GM12878 (cell line): ENCODE measurements around the gene PCCB. TPM values are rescaled to one million over a fixed set of nuclear protein-coding genes. Genes with fewer than 3 reads are reported as not detected.

ENCODE experiments used
- ATAC-seq: fragments of 200-7000 bp; cut with Tn5 transposase; 3 replicates; pipeline ENCODE4 v1.9.1; 2020; ENCODE audit warnings: mild to moderate bottlenecking, moderate library complexity
- BruUV-seq: library from RNA; stranded (reverse); fragments of 400-500 nt; replicated peaks from 2 replicates; lab custom pipeline; 2021; lab: Mats Ljungman, UMichigan
- CTCF ChIA-PET: fragments of 300-600 bp; sonication (Branson Sonifier 250); formaldehyde crosslinking; extraction: SDS; loops from one replicate; lab custom pipeline; 2021; ENCODE audit warnings: inconsistent platforms; lab: Yijun Ruan, JAX
- POLR2A ChIA-PET: fragments of 350-600 bp; formaldehyde crosslinking; extraction: SDS; loops from one replicate; lab custom pipeline; 2021; ENCODE audit warnings: inconsistent platforms; lab: Charles Lee
- RAD21 ChIA-PET: fragments of 300-600 bp; sonication (Branson Sonifier 250); formaldehyde crosslinking; loops from one replicate; lab custom pipeline; 2023; ENCODE audit warnings: antibody characterized with exemption; ENCODE audit not compliant: unreplicated experiment; lab: Charles Lee
- SMC1A ChIA-PET: fragments of 300-600 bp; sonication (Branson Sonifier 250); formaldehyde crosslinking; loops from one replicate; lab custom pipeline; 2023; ENCODE audit not compliant: unreplicated experiment, uncharacterized antibody; lab: Charles Lee
- DNase-seq: peaks from one replicate; pipeline ENCODE4 v3.0.0-alpha.2; 2011; ENCODE audit warnings: low read depth, low spot score
- FAIRE-seq: peaks from 3 replicates; lab custom pipeline; 2011; peaks lifted over from hg19 to GRCh38; lab: Jason Lieb, UNC
- H2AFZ ChIP-seq: 2 replicates; pipeline ENCODE4 v1.6.0; 2011; ENCODE audit warnings: low read depth, low read length, control low read depth; ENCODE audit not compliant: control insufficient read depth
- H3K27ac ChIP-seq: 2 replicates; pipeline ENCODE4 v1.5.1; 2011; ENCODE audit warnings: control low read depth; ENCODE audit not compliant: control insufficient read depth, insufficient read depth
- H3K27me3 ChIP-seq, 2 experiments: replicated peaks in 1 of 2; 2 replicates each; pipeline versions ENCODE4 v1.6.0 to v1.6.1; 2011; ENCODE audit warnings: low read length in 1 of 2; ENCODE audit not compliant: control insufficient read depth in 2 of 2, insufficient read depth in 2 of 2
- H3K36me3 ChIP-seq, 2 experiments: 2 replicates each; pipeline ENCODE4 v1.5.1; 2011; ENCODE audit warnings: low read length in 1 of 2; ENCODE audit not compliant: control insufficient read depth in 2 of 2, insufficient read depth in 2 of 2
- H3K4me1 ChIP-seq: 2 replicates; pipeline ENCODE4 v1.6.1; 2011; ENCODE audit warnings: mild to moderate bottlenecking, low read length, moderate library complexity, mixed read lengths; ENCODE audit not compliant: control insufficient read depth, insufficient read depth
- H3K4me2 ChIP-seq: 2 replicates; pipeline ENCODE4 v1.6.0; 2011; ENCODE audit warnings: control low read depth; ENCODE audit not compliant: control insufficient read depth, insufficient read depth
- H3K4me3 ChIP-seq: fragments of 200-600 bp; sonication (generic); 2 replicates; pipeline ENCODE4 v1.5.1; 2016
- H3K79me2 ChIP-seq: 2 replicates; pipeline ENCODE4 v1.6.0; 2011; ENCODE audit warnings: low read length; ENCODE audit not compliant: control insufficient read depth, insufficient read depth
- H3K9ac ChIP-seq: 2 replicates; pipeline ENCODE4 v1.8.0; 2011; ENCODE audit warnings: low read length, control low read depth, mixed read lengths; ENCODE audit not compliant: control insufficient read depth, insufficient read depth
- H3K9me3 ChIP-seq: replicated peaks from 3 replicates; pipeline ENCODE4 v1.5.1; 2011; ENCODE audit warnings: mild to moderate bottlenecking, low read length; ENCODE audit not compliant: control insufficient read depth, insufficient read depth
- H4K20me1 ChIP-seq: 2 replicates; pipeline ENCODE4 v1.6.0; 2011; ENCODE audit not compliant: control insufficient read depth, insufficient read depth
- CBX5 ChIP-seq: sonication (generic); IDR thresholded peaks from 2 replicates; pipeline ENCODE4 v1.6.1; 2016; ENCODE audit warnings: low read depth, moderate library complexity, mild to moderate bottlenecking, inconsistent platforms
- ETV6 ChIP-seq, 2 experiments: fragments of 450-650 bp in 1 of 2; IDR thresholded peaks in 1 of 2; conservative IDR thresholded peaks in 1 of 2; 2 replicates each; pipeline ENCODE4 v1.6.1; 2014; ENCODE audit warnings: antibody characterized with exemption in 1 of 2, borderline replicate concordance in 1 of 2, low read depth in 1 of 2, mild to moderate bottlenecking in 1 of 2, moderate library complexity in 1 of 2
- IKZF1 ChIP-seq: fragments of 450-650 bp; conservative IDR thresholded peaks from 2 replicates; pipeline ENCODE4 v1.6.1; 2017; ENCODE audit warnings: antibody characterized with exemption, mild to moderate bottlenecking
- JUNB ChIP-seq: IDR thresholded peaks from 2 replicates; pipeline ENCODE4 v1.6.1; 2016; ENCODE audit warnings: antibody characterized with exemption, mild to moderate bottlenecking
- POLR2AphosphoS2 ChIP-seq: IDR thresholded peaks from 2 replicates; pipeline ENCODE4 v1.6.1; 2011; ENCODE audit warnings: low read depth, mild to moderate bottlenecking, low read length, improper control_type of control experiment, moderate library complexity
- TCF7 ChIP-seq: IDR thresholded peaks from 2 replicates; pipeline ENCODE4 v1.6.1; 2014; ENCODE audit warnings: antibody characterized with exemption, borderline replicate concordance
- WGBS: methylation state at CpG from one replicate; pipeline ENCODE4 v1.1.6; 2016; ENCODE audit warnings: low lambda C conversion rate; ENCODE audit not compliant: insufficient replicate concordance, insufficient coverage; ENCODE audit errors: missing lambda C conversion rate; 5-methylcytosine and 5-hydroxymethylcytosine counted together
- in situ Hi-C: fragments of 300-500 bp; cut with MboI; formaldehyde crosslinking; loops from 9 replicates; pipeline ENCODE4 v1.14.3; 2018; ENCODE audit warnings: mixed read lengths
- intact Hi-C: fragments of 100-400 bp; cut with micrococcal nuclease; formaldehyde crosslinking; loops from one replicate; pipeline ENCODE4 v1.14.2; 2022; ENCODE audit not compliant: unreplicated experiment
- polyA plus RNA-seq, 11 experiments: library from polyadenylated mRNA; depleted of rRNA in 4 of 11; unstranded in 6 of 11; stranded (reverse) in 5 of 11; fragments of >200 nt; fragmentation: Nextera tagmentation in 4 of 11; fragmentation: Illumina TruSeq in 1 of 11; extraction: Ambion mirVana in 4 of 11; extraction: Trizol in 1 of 11; gene quantifications; 1 replicate in 1 of 11; 2 replicates in 10 of 11; pipeline versions ENCODE4 v1.2.1 to v1.2.3, GENCODE V29; 2011 to 2016; ENCODE audit warnings: inconsistent platforms in 2 of 11, missing spikeins in 2 of 11, low read depth in 1 of 11
- total RNA-seq, 4 experiments: library from RNA; depleted of rRNA in 3 of 4; stranded (reverse); fragments of >200 nt in 3 of 4; fragmentation: Illumina TruSeq in 1 of 4; extraction: Trizol in 1 of 4; gene quantifications; 2 replicates each; pipeline versions ENCODE4 v1.2.1 to v1.2.3, GENCODE V29; 2013 to 2021
- TF ChIP-seq, protein P1 (sequence below): IDR thresholded peaks from 2 replicates; pipeline ENCODE4 v1.6.1; 2012; ENCODE audit warnings: low read depth, low read length, improper control_type of control experiment

Gene PCCB
- total and polyA plus RNA-seq, 10 of the 15 experiments (the other 5 are each of a cell fraction or from before 2014, with no cell fraction given) = 67.2 to 133 (median 86.9) TPM

DNA sequence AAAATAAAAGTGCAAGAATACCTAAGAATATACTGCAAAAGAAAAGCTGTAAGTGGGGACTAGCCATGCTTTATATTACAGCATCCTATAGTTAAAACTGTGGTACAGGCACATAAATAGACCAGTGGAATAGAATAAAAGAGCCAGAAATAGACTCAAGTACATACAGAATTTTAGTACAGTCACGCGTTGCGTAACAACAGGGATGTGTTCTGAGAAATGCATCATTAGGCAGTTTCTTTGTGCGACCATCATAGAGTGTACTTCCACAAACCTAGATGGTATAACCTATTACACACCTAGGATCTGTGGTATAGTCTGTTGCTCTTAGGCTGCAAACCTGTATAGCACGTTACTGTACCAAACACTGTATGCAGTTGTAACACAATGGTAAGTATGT is 61.8 kb downstream of the PCCB start:
- FAIRE-seq = no peak
- H3K79me2 ChIP-seq = no peaks in the 10 kb centered on the region
- TF ChIP-seq IKZF1 = no peak
- TF ChIP-seq POLR2AphosphoS2 = no peak
- TF ChIP-seq CBX5 = no peak
- no peak for TF ChIP-seq TCF7
- TF ChIP-seq, protein P1, sequence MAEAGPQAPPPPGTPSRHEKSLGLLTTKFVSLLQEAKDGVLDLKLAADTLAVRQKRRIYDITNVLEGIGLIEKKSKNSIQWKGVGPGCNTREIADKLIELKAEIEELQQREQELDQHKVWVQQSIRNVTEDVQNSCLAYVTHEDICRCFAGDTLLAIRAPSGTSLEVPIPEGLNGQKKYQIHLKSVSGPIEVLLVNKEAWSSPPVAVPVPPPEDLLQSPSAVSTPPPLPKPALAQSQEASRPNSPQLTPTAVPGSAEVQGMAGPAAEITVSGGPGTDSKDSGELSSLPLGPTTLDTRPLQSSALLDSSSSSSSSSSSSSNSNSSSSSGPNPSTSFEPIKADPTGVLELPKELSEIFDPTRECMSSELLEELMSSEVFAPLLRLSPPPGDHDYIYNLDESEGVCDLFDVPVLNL = no peak
- no peak for TF ChIP-seq ETV6 (conservative IDR thresholded peaks at IDR 0.05 in 1 of 2, IDR thresholded peaks at IDR 0.05 in 1 of 2; ENCODE audit: borderline replicate concordance in 1 of 2, low read depth in 1 of 2)
- no peak for TF ChIP-seq JUNB
- TF ChIP-seq, all 136 proteins: peak for 0
- POLR2A ChIA-PET = no interaction called here
- Histone ChIP-seq H3K36me3 (no peaks in the 10 kb centered on the region; a peak in 1 of 4 replicates), H3K9ac (no peak overlapping the region), H3K4me1 (no peaks in the 10 kb centered on the region), H3K9me3 (no peaks in the 10 kb centered on the region), H4K20me1 (no peaks in the 10 kb centered on the region), H3K27me3 (no peaks in the 10 kb centered on the region), H2AFZ (no peak overlapping the region), H3K4me3 (no peak overlapping the region), H3K4me2 (no peak overlapping the region), H3K27ac (no peak overlapping the region)
- WGBS = 88% methylated on average over 5 of the region's 5 CpGs
- intact Hi-C loops (no loop called here), in situ Hi-C loops (no loop called here)
- CTCF ChIA-PET = interaction anchor here (1.4 kb wide), 1 partner anchor 440 kb away, joined by 3 read pairs; the partner anchor contains the start of gene STAG1
- no TSS peak for BruUV-seq
- SMC1A ChIA-PET = no interaction called here
- no peak for DNase-seq
- no peak for ATAC-seq
- RAD21 ChIA-PET = no interaction called here
